Right renal pelvis (tissue), 4 donors: Measurements from ENCODE around the gene DOCK2. TPM values are rescaled to one million over a fixed set of nuclear protein-coding genes. Genes with fewer than 3 reads are reported as not detected.

Experiments used
- DNase-seq, 4 donors: peaks; one replicate each; pipeline ENCODE4 v3.0.0-alpha.2; 2013; ENCODE audit warnings: low read depth in 4 of 4, low spot score in 3 of 4, missing footprints in 1 of 4
- polyA plus RNA-seq, 4 donors: library from polyadenylated mRNA; unstranded; fragments of 120-200 nt; gene quantifications; one replicate each; pipeline ENCODE4 v1.2.1, GENCODE V29; 2013; ENCODE audit not compliant: insufficient read length in 4 of 4

DOCK2 gene
- polyA plus RNA-seq, 4 donors = 2.3 to 4.0 (median 2.5) TPM

DNA sequence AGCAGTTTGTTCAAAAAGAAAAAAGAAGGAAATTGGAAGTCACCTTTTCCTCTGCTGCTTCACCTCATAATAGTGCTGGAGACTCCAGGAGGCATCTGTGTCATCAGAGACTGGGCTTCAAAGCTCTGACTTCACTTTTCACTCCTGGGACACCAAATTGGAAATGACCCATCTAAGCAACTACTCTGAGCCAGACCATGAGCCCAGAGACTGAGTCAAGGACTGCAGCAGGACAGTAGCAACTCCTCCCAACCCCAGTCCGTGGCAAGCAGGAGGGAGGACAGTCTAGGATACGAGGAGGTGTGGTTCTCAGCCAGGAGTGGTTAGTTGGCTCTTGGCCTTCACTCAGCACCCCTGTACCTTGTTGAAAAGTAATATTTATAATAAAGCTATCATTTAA is 211.7 kb downstream of the DOCK2 start:
- DNase-seq = no peak

DNA sequence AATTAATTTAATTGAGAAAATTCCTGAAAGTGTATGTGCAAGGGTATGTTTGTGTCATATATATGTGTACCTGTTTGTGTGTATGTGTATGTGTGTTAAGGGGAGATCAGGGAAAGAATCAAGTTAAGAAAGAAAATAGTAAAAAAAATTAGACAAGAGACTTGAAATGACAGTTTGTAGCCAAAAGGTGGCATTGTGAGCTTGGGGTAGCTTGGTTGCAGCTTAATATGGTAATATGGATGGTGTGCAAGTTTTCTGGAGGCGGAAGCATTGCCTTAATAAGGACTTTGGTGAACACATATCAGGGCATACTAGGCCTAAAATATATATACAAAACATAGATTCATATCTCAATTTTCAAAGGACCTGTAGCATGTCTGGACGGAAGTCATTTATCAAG is 213.3 kb downstream of the DOCK2 start:
- no peak for DNase-seq

DNA sequence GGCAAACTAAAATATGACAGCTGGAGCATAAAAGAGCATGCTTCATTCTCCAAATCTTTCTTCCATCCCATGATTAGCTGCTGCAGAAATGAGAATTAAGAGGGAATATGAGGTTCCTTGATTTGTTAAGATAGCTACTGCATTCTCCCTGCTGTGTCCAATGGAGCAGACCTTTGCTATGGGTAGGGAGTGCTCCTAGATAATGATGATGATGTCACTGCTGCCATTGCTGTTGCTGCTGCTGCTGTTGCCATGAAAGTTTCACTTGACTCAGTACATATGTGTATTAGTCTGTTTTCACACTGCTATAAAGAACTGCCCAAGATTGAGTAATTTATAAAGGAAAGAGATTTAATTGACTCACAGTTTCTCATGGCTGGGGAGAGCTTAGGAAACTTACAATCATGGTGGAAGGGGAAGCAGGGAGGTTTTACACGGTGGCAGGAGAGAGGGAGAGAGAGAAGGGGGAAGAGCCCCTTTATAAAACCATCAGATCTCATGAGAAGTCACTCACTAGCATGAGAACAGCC is 214.3 kb downstream of the DOCK2 start:
- no peak for DNase-seq

DNA sequence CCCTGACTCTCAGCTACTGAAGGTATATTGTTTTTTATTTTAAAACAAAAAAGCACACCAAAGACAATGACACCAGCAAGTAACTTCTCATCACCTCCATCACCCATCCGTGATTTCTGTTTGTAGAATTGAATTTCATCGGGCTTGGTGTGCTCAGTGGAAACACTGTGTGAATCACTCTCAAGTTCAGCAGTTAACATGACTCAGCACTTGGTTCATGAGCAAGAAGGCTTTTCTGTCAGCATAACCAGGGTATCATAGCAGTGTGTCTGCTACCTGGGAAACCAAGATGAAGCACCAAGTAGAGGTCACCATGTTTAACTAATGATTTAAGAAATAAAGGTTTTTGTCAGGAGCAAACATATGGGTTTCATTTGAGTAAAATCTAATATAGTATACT is 219.5 kb downstream of the DOCK2 start:
- DNase-seq = no peak

DNA sequence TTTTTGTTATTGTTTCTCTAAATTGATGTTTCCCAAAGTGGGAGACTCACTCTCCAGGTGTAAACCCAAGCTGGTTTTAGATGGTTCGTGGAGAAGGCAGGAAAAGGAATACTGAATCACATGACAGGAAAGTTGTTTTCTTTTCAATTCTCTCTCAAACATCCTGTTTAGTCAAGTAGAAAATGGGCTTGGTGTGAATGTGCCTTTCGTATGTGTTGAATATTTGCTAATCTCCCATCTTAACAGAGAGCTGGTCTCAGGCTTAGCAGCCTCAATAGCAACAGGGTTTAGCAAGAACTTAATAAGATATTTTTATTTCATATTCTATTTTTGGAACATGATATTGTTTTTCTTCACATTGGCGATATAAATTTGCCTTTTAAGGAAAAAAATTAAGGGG is 223.5 kb downstream of the DOCK2 start:
- DNase-seq = no peak

DNA sequence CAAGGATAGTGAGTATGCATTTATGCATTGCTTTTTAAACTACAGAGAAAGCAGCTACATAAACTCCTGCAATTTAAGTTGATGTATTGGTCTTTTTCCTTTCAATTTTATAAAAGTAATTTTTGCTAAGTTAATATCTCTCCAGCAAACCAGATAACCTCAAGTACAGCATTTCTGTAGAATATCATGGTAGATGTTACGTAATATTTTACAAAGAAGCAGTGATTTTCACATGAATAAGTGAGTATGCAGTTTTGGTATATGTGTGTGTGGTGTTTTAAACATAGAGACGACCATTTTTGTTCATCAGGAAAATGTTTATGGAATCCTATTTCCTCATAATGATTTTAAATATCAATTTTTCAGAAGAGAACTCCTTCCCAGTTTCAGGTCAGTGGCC is 224.4 kb downstream of the DOCK2 start:
- no peak for DNase-seq

DNA sequence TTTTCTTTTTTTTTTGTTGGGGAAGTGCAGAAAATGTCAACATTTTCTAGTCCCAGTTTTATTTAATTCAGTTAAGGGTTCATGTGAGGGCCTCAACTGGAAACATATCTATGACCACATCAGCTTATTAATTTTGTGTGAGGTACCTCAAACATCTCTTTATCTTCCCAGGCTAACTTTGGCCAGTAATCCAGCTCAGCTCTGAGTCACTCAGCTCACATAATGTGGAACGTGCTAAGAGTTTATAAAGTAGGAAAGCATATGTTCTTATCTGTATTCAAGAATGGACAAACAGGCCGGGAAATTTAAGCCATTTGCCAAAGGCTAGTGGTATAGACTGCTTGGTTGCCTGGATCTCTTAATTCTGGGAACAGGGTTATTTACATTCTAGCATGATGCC is 224.9 kb downstream of the DOCK2 start:
- DNase-seq = no peak

DNA sequence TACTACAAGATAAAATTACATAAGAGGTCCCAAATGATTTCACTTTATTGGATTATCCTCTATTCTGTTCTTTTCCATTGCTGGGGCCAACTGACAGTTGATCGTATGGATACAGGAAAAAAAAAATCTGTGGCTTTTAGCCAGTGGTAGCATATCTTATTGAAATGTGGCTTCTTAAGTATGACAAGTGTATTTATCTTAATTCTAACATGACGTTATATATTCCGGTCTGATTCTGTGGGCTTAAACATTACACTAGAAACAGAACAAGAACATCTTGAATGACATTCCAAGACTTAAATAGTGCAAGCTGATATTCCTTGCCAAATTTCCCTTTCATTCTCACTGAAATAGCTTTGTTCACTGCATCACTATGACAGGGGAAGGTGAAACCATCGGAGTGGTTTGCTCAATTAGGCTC is 225.3 kb downstream of the DOCK2 start:
- no peak for DNase-seq

DNA sequence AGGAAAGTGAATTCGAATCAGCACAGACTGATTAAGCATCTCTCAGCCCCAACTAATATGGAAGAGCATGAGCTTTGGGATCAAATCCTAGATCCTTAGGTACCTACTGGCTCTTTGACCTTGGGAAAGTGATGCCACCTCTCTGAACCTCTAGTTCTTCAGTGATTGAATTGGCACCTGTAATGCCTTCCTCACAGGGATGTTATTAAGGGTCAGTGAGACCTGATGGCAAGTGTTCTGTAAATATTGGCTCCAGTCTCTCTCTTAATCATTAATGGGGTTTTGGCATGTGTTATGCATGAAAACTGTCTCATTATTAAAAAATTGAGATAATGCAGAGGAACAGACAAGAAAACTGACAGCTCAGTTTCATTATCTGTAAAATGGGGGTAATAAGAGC is 227.4 kb downstream of the DOCK2 start:
- DNase-seq = no peak

DNA sequence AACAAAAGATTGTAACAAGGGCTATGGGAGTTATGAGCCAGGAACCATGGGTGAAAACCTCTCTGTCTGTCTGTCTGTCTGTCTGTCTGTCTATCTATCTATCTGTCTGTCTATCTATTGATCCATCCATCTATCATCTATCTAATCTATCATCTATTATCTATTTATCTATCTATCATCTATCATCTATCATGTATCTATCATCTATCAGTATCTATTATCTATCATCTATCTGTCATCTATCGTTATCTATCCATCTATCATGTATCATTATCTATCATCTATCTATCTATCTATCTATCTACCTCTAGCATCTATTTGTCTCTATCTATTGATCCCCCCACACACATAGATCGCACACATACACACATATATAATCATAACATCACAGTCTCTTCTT is 230.3 kb downstream of the DOCK2 start:
- DNase-seq = no peak

DNA sequence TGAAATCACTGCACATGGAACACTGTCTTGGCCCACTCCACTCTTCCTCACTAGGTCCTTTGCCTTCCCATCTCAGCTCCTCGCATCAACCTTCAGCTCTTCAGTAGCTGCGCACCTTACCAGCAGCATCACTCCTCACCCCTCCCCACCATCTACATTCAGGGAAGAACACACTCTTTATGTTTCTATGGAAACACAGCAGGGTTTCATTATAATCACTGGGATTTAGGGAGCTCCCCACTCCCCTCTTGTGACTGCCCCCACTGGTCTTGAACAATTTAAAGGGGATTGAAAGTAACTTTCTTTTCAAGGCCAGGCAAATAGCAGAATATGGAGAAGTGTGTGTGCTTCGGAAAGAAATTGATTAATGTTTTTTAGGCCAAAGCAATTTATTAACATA is 232.0 kb downstream of the DOCK2 start:
- no peak for DNase-seq

DNA sequence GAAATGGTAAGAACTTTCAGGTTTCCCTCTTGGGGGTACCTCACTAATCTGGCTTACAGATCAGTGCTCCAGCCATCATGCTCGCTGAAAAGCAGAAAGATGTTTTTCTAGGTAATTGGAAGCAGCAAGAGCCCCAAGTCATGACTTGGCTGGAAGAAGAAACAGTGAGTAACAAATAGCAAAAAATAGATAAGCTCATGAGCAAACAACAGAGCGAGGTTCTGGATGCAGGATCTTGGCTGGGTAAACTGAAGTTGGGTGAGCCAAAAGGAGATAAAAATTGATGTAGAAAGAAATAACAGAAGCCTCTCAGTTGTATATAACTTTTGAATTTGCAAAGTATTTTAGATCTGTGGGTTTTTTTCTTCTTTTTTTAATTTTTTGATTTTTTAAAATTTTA is 233.1 kb downstream of the DOCK2 start:
- no peak for DNase-seq

DNA sequence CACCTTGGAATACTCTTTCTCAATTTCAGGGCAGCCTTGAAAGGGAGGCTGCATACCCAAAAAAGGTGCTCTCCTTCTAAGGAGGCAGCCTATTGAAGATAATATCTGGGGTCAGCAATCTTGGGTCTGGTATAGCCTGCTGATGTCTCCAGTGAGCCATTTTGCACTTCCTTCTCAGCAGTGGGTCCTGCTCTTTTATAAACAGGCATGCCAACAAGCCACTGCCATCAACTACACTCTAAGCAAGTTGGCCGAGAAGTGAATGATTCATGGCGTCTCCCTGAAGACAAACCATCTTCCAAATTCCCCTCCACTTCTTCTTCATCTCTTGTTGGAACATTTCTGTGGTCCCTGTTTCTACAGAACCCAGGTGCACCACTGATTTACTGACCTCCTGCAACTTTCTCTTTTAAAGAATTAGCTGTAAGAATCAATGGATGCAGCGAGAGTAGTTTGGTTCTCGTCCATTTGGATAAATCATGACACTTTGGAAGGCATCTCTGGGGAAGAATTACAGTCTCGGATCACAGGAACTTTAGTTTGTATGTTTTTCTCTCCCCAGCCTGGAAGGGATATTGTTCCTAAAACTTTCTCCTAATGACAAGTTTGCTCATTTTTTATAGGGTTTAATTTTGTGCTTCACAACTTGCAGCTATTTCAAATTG is 234.9 kb downstream of the DOCK2 start:
- no peak for DNase-seq

DNA sequence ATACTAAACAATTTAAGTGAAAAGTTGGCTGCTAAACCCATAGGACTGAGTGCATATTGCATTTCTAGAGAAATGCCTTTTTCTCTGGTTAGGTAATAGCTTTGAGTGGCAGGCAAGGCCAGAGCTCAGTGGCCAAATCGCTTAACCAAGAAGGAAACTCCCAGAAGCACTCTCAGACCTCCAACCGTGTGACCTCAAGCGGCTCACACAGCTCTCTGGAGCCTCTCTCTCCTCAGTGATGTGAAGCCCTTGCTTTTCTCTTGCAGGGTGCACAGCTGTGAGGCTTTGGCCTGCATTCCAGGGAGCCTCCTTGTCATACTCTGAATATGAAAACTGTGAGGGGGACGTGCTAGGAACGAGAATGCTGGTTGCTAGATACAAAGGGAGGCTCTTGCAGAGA is 236.6 kb downstream of the DOCK2 start:
- peak in 2 of 4 donors; percentile 5 to 7 for DNase-seq

DNA sequence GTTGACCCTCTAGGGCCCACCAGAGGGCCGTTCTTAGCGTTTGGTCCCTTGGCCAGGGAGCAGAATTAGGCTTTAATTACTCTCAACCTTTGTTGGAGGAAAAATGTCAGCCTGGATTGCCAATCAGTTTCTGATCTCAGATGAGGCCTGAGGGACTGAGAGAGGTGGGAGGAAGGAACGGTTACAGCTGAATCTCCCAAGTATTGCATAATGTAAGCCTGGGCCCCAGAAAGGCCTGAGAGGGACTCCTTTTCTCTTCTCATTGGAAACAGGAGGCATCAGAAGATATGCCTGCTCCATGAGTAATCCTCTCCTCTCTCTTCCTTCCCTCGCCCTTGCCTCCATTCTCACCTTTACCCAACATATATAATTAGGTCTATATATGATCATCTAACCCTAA is 237.5 kb downstream of the DOCK2 start:
- no peak for DNase-seq

DNA sequence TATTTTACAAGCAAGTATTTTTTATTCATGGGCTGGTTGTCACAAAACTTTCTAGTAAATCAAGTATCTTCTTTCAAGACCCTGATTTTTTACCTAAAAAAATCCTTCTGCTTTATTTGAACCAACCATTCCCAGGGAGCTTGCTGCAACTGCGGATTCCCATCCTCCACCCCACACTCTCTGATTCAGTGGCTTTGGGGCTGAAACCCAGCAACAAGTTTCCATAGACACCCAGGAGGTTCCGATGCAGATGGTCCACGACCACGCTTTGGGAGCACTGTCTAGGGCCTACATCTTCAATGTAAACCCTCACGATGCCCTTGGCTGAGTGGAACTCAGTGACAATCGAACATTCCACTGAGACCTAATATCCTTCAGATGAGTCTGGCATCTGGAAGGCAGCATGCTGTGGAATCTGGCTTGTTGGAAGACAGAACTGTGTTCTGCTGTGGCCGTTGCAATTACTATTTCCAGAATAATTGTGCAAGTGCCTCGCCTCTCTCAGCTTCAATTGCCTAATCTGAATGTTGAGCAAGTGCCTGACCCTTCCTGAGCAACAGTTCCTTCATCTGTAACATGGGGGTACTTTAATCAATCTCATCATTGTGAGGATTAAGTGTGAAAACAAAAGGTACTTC is 238.1 kb downstream of the DOCK2 start:
- no peak for DNase-seq

DNA sequence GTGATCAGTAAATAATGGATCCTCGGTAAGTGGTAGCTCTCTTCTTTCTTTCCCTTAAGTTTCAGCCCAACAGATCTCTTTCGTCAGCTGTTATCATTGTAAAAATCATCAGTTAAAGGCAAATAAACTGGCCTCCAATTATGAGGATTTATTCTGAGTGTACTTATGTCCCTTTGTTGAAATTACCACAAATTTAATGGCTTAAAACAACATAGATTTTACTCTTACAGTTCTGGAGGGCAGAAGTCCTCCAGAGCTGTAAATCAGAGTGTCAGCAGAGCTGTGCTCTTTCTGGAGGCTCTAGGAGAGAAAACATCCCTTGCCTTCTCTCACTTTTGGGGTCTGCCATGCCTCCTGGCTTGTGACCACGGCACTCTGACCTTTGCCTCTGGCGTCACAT is 238.7 kb downstream of the DOCK2 start:
- DNase-seq = peak in 3 of 4 donors; percentile 19 to 46 (median 43)

DNA sequence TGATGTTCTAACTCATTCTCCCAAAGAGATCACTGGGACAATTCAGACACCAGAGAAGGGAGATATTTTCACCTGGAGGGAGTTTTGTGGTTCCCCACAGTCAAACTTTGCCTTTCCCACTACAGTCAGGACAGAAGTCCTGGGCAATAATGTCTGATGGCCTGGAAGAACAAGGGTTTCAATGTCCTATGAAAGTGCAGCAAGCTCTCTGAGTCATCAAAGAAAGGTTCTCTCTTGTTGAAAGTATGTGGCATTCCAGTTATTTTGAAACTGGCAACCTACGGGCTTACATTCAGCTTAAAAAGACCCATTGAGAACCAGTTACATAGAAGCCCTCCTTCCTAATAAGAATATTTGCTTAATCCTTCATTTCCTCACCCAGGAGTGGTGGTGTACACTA is 239.3 kb downstream of the DOCK2 start:
- no peak for DNase-seq

DNA sequence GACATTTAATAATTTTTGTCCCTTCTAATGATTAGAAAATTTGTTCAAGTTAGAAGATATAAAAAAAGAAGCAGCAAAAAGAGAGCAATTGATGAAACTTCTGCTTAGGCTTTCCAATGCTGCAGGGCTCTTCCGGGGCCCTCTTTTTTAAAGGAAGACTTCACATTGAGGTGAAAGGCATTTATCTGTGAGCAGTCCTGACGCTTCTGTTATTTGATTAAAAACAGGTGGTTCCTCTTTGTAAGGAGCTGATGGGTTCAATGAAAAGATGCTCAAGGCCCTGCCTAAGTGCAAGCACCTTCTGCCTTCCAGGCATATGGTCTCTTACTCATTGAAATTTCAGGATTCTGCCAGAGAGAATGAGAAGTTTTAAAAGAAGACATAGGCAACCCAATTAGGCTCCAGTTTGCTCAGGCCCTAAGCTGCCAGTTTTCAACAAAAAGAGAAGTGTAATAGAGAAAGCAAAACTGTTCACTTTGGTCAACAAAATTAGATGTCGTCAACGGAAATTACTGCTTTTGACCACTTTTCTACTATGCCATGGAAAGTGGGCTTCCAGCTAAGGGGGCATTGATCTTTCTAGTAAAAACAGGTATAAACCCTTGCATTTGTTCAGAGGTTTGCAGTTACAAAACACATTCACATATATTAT is 243.1 kb downstream of the DOCK2 start:
- no peak for DNase-seq

DNA sequence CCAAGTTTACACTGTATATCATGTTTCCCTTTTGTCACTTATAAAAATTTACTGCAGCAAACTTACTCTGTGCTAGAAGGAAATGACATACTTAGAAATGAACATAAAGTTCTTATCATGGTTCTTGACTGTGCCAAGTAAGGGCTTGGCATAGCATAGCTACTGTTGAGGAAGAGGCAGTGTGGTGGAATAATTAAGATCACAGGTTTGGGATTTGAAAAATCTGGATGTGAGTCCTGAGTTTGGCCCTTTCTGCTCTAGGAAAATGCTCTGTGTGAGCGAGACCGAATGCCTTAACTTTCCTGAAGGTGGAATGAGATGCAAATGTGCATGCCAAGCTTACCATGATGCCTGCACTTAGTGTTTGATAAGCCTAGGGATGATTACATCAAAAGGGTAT is 243.7 kb downstream of the DOCK2 start:
- no peak for DNase-seq

DNA sequence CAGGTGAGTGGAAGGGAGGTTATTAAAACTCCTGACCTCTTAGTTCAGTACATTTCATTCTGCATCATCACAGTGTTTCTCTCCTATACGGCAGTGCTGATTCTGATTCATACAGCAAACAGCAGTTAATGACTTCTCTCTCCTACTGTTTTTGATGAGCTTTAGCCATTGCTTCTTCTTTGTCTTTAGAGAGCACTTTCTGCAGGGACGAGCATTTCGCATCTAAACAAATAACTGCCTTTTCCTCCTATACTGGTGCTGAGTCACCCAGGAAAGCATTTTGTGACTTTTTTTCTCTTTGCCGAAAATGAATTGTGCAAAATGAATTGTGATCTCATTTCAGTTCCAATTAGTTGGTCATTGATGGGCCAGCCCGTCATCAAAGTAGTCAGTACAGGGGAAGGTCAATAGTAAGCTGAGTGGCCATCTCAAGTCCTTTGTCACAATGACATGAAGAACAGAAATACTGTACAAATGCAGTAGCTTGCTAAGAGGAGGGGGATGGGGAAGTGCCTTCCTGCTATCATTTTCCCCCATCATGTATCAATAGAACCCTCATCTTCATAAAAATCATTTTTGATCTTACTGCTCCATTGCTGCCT is 244.7 kb downstream of the DOCK2 start:
- DNase-seq = no peak

DNA sequence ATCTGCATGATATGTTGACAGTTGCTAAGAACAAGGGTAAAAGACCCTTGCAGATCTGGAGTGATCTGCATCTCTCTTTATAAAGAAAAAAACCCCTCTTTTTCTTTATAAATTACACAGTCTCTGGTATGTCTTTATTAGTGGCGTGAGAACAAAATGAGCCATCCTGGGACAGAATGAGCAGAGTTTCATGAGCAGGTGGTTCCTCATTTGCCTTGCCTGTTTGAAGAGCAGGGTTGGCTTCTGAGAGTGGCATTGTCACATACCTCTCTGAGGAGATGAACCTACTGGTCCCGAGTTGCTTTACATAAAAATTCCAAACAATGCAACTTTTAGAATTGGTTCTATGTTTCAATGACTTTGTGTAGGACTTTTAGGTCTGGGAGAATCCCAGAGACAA is 249.0 kb downstream of the DOCK2 start:
- DNase-seq = no peak
